AG09309 (cell line): ENCODE results near the gene MYH13.

Source experiments
- DNase-seq: peaks from one replicate; pipeline ENCODE4 v3.0.0-alpha.2; 2010; ENCODE audit warnings: low read depth
- H3K4me3 ChIP-seq: 2 replicates; pipeline ENCODE4 v1.5.1; 2011; ENCODE audit warnings: mild to moderate bottlenecking, low read depth, low read length, moderate library complexity; ENCODE audit not compliant: control insufficient read depth
- CTCF ChIP-seq: IDR thresholded peaks from 2 replicates; pipeline ENCODE4 v1.5.1; 2011; ENCODE audit warnings: mild to moderate bottlenecking, low read depth, low read length, inconsistent platforms; ENCODE audit not compliant: insufficient read depth, control insufficient read depth; ENCODE audit errors: missing control alignments

The MYH13 gene

GRCh38 chr17:10323812-10324610 lies 48.8 kb downstream of the MYH13 start:
- TF ChIP-seq CTCF, result no peak

GRCh38 chr17:10318535-10318934 lies 54.3 kb downstream of the MYH13 start:
- DNase-seq, result no peak
- H3K4me3 ChIP-seq, result no peak overlapping the region
- TF ChIP-seq CTCF, result no peak

More at GRCh38 chr17:10323812-10324610, 48.8 kb downstream of the MYH13 start:
- no peak for DNase-seq
- H3K4me3 ChIP-seq, result no peak overlapping the region

- DNase-seq, result no peak
- no peak overlapping the region for H3K4me3 ChIP-seq
- no peak for TF ChIP-seq CTCF
Observed at GRCh38 chr17:10317543-10317834, 55.3 kb downstream of the MYH13 start.

- TF ChIP-seq CTCF, result peak; percentile 56
- no peak overlapping the region for H3K4me3 ChIP-seq
- DNase-seq, result no peak
Observed at GRCh38 chr17:10316801-10317542, 55.8 kb downstream of the MYH13 start.

GRCh38 chr17:10314329-10314728 lies 58.5 kb downstream of the MYH13 start:
- TF ChIP-seq CTCF, result no peak
- DNase-seq, result no peak
- H3K4me3 ChIP-seq, result no peak overlapping the region

GRCh38 chr17:10313037-10313672 lies 59.7 kb downstream of the MYH13 start:
- no peak overlapping the region for H3K4me3 ChIP-seq
- no peak for TF ChIP-seq CTCF
- DNase-seq, result no peak
